IMR-90 (cell line): Measurements from ENCODE around the gene TM2D1. TPM values are rescaled to one million over a fixed set of nuclear protein-coding genes. Genes with fewer than 3 reads are reported as not detected.
"Not testable (repeated sequence)": the region's sequence is repeated elsewhere in the genome, so short reads cannot be mapped to it uniquely, and the experiment has no call there.

Experiments used
- ATAC-seq: fragments of 200-7000 bp; cut with Tn5 transposase; 2 replicates; pipeline ENCODE4 v1.9.1; 2020; ENCODE audit warnings: low read depth, mild to moderate bottlenecking, moderate library complexity
- BruUV-seq: library from RNA; stranded (reverse); fragments of 400-500 nt; replicated peaks from 2 replicates; lab custom pipeline; 2021; lab: Mats Ljungman, UMichigan
- CTCF ChIA-PET: fragments of 300-600 bp; formaldehyde crosslinking; extraction: SDS; loops from one replicate; lab custom pipeline; 2021; ENCODE audit warnings: antibody characterized with exemption; lab: Yijun Ruan, JAX
- POLR2A ChIA-PET: fragments of 300-600 bp; sonication (Branson Sonifier 250); formaldehyde crosslinking; loops from one replicate; lab custom pipeline; 2022; ENCODE audit warnings: antibody characterized with exemption; ENCODE audit not compliant: unreplicated experiment; lab: Charles Lee
- DNase-seq: peaks from one replicate; pipeline ENCODE4 v3.0.0; 2013
- H2AFZ ChIP-seq: replicated peaks from 2 replicates; pipeline ENCODE3; 2013; ENCODE audit warnings: low read length, mild to moderate bottlenecking; ENCODE audit not compliant: poor library complexity
- H2AK5ac ChIP-seq: 2 replicates; pipeline ENCODE4 v1.6.1; 2013; ENCODE audit warnings: low read depth, low read length, inconsistent platforms
- H2AK9ac ChIP-seq: replicated peaks from 2 replicates; pipeline ENCODE3; 2013; ENCODE audit warnings: mild to moderate bottlenecking, low read depth, low read length, moderate library complexity; ENCODE audit not compliant: poor library complexity
- H2BK120ac ChIP-seq: 2 replicates; pipeline ENCODE4 v1.6.1; 2013; ENCODE audit warnings: low read depth, low read length, inconsistent platforms
- H2BK15ac ChIP-seq: 3 replicates; pipeline ENCODE4 v1.6.1; 2013; ENCODE audit warnings: low read depth, low read length, inconsistent platforms
- H2BK20ac ChIP-seq: 2 replicates; pipeline ENCODE4 v1.6.1; 2013; ENCODE audit warnings: low read depth, mild to moderate bottlenecking, inconsistent platforms, low read length, moderate library complexity
- H2BK5ac ChIP-seq: 2 replicates; pipeline ENCODE4 v1.6.1; 2013; ENCODE audit warnings: mild to moderate bottlenecking, low read depth, low read length, inconsistent platforms; ENCODE audit not compliant: poor library complexity, severe bottlenecking
- H3K14ac ChIP-seq: replicated peaks from 2 replicates; pipeline ENCODE4 v1.6.1; 2013; ENCODE audit warnings: low read depth, low read length, inconsistent platforms
- H3K18ac ChIP-seq: 2 replicates; pipeline ENCODE4 v1.6.1; 2013; ENCODE audit warnings: low read depth, low read length, control low read depth
- H3K23ac ChIP-seq: 2 replicates; pipeline ENCODE4 v1.6.1; 2013; ENCODE audit warnings: low read depth, low read length, inconsistent platforms
- H3K27ac ChIP-seq: 2 replicates; pipeline ENCODE4 v1.5.1; 2013; ENCODE audit warnings: mild to moderate bottlenecking, control low read depth, low read length; ENCODE audit not compliant: insufficient read depth
- H3K27me3 ChIP-seq: 2 replicates; pipeline ENCODE4 v1.6.1; 2013; ENCODE audit warnings: low read length; ENCODE audit not compliant: control insufficient read depth, insufficient read depth
- H3K36me3 ChIP-seq: 2 replicates; pipeline ENCODE4 v1.6.1; 2013; ENCODE audit warnings: low read length, mixed read lengths; ENCODE audit not compliant: control insufficient read depth, insufficient read depth
- H3K4ac ChIP-seq: 2 replicates; pipeline ENCODE4 v1.6.1; 2013; ENCODE audit warnings: low read depth, low read length, inconsistent platforms
- H3K4me1 ChIP-seq: 2 replicates; pipeline ENCODE4 v1.6.1; 2013; ENCODE audit warnings: low read length, mixed read lengths; ENCODE audit not compliant: control insufficient read depth, insufficient read depth
- H3K4me2 ChIP-seq: 2 replicates; pipeline ENCODE4 v1.6.1; 2013; ENCODE audit warnings: low read depth, mild to moderate bottlenecking, control low read depth, low read length, moderate library complexity
- H3K4me3 ChIP-seq: 2 replicates; pipeline ENCODE4 v1.5.1; 2013; ENCODE audit warnings: low read depth, mild to moderate bottlenecking, control low read depth, low read length, moderate library complexity; ENCODE audit not compliant: insufficient read depth
- H3K56ac ChIP-seq: 2 replicates; pipeline ENCODE4 v1.6.1; 2013; ENCODE audit warnings: low read length, inconsistent platforms; ENCODE audit not compliant: insufficient read depth; ENCODE audit errors: extremely low read depth
- H3K79me1 ChIP-seq, 2 experiments: 2 replicates each; pipeline ENCODE4 v1.6.1; 2013; ENCODE audit warnings: low read length in 2 of 2, inconsistent platforms in 1 of 2, low read depth in 1 of 2
- H3K9ac ChIP-seq: 2 replicates; pipeline ENCODE4 v1.6.1; 2013; ENCODE audit warnings: low read depth, low read length, control low read depth
- H3K9me1 ChIP-seq: 2 replicates; pipeline ENCODE4 v1.6.1; 2013; ENCODE audit warnings: low read length, inconsistent platforms; ENCODE audit not compliant: insufficient read depth
- H3K9me3 ChIP-seq: 2 replicates; pipeline ENCODE4 v1.6.1; 2013; ENCODE audit warnings: low read length; ENCODE audit not compliant: control insufficient read depth, insufficient read depth
- H4K20me1 ChIP-seq: 2 replicates; pipeline ENCODE4 v1.6.1; 2013; ENCODE audit warnings: low read length, inconsistent platforms; ENCODE audit not compliant: insufficient read depth
- H4K5ac ChIP-seq: 2 replicates; pipeline ENCODE4 v1.6.1; 2013; ENCODE audit warnings: mild to moderate bottlenecking, low read depth, low read length, control low read depth
- H4K8ac ChIP-seq, 2 experiments: 2 replicates each; pipeline ENCODE4 v1.6.1; 2013; ENCODE audit warnings: low read depth in 2 of 2, low read length in 2 of 2, control low read depth in 1 of 2, inconsistent platforms in 1 of 2
- H4K91ac ChIP-seq: 2 replicates; pipeline ENCODE4 v1.6.1; 2013; ENCODE audit warnings: low read depth, low read length, inconsistent platforms; ENCODE audit not compliant: insufficient read depth
- CEBPB ChIP-seq: IDR thresholded peaks from 2 replicates; pipeline ENCODE4 v1.6.1; 2012; ENCODE audit warnings: low read depth, low read length, improper control_type of control experiment
- FOS ChIP-seq: fragments of 150-350 bp; IDR thresholded peaks from 2 replicates; pipeline ENCODE4 v1.6.1; 2016; ENCODE audit warnings: low read depth, low read length
- RFX5 ChIP-seq: IDR thresholded peaks from 2 replicates; pipeline ENCODE4 v1.8.0; 2012; ENCODE audit warnings: low read depth, mild to moderate bottlenecking, low read length, moderate library complexity
- WGBS, 2 experiments: methylation state at CpG; one replicate each; pipeline versions ENCODE4 v1.1.5 to v1.1.7; 2013; ENCODE audit warnings: missing lambda C conversion rate in 2 of 2; ENCODE audit not compliant: insufficient read length in 1 of 2; ENCODE audit errors: extremely low coverage in 2 of 2; 5-methylcytosine and 5-hydroxymethylcytosine counted together
- dilution Hi-C: fragments of 300-500 bp; cut with HindIII; formaldehyde crosslinking; loops from one replicate; pipeline ENCODE4 v1.14.3; 2018; ENCODE audit warnings: low sequenced_read_pairs; ENCODE audit not compliant: unreplicated experiment
- in situ Hi-C: fragments of 300-500 bp; cut with MboI; formaldehyde crosslinking; loops from 3 replicates; pipeline ENCODE4 v1.14.3; 2019; ENCODE audit warnings: low sequenced_read_pairs, inconsistent platforms, mixed read lengths
- intact Hi-C: fragments of 100-400 bp; cut with micrococcal nuclease; formaldehyde crosslinking; loops from 2 replicates; pipeline ENCODE4 v1.10.0; 2022
- polyA plus RNA-seq, 3 experiments: library from polyadenylated mRNA; depleted of rRNA; stranded (reverse); fragments of >200 nt; gene quantifications; 2 replicates each; pipeline ENCODE4 v1.2.3, GENCODE V29; 2012; ENCODE audit warnings: low replicate concordance in 1 of 3
- total RNA-seq: library from RNA; depleted of rRNA; stranded (reverse); fragments of >200 nt; gene quantifications from 2 replicates; pipeline ENCODE4 v1.2.3, GENCODE V29; 2012

The TM2D1 gene
- total and polyA plus RNA-seq, 2 of the 4 experiments (the other 2 are of a cell fraction) = 14.3 to 32.7 TPM

DNA sequence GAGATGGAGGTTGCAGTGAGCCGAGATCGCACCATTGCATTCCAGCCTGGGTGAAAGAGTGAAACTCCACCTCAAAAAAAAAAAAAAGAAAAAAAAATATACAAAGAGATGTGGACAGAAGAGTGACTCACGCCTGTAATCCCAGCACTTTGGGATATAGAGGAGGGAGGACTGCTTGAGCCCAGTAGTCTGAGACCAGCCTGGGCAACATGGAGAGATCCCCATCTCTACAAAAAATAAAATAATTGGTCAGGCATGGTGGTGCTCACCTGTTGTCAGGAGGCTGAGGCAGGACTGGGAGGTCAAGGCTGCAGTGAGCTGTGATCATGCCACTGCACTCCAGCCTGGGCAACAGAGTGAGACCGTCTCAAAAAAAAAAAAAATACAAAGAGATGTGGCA, 13.7 kb downstream of the TM2D1 start:
- H3K4me3 ChIP-seq, H2AK9ac ChIP-seq, H2BK15ac ChIP-seq, H4K20me1 ChIP-seq, H3K9me3 ChIP-seq, H3K14ac ChIP-seq, H4K5ac ChIP-seq, in situ Hi-C loops, H2BK20ac ChIP-seq, H3K4me2 ChIP-seq, H3K27me3 ChIP-seq, H4K91ac ChIP-seq, H3K18ac ChIP-seq, H3K4ac ChIP-seq, H2AK5ac ChIP-seq, H3K23ac ChIP-seq, H2BK120ac ChIP-seq, H3K9ac ChIP-seq, H3K27ac ChIP-seq, H3K4me1 ChIP-seq, BruUV-seq, H3K56ac ChIP-seq, dilution Hi-C loops, H3K9me1 ChIP-seq, intact Hi-C loops, H2AFZ ChIP-seq, H2BK5ac ChIP-seq, H4K8ac ChIP-seq: not testable (repeated sequence)
- TF ChIP-seq RFX5 = peak; percentile 85
- TF ChIP-seq CEBPB = 0 out of 2 replicates have a peak, but pooled peaks have one; percentile 16
- TF ChIP-seq FOS = peak; percentile 58; the same call in 1 of the 2 replicates
- H3K79me1 ChIP-seq = peaks cover 15 to 27% of the 10 kb centered on the region in 2 experiments; a peak in 3 of 4 replicates
- ChIA-PET POLR2A (interaction anchor here (0.6 kb wide), 1 partner anchor 31 kb away, joined by 5 read pairs; no protein-coding TSS in a partner anchor), CTCF (interaction anchor here (0.6 to 1.1 kb wide), 2 partner anchors 14 to 15 kb away, joined by 4 to 7 read pairs; no protein-coding TSS in a partner anchor)
- peaks cover 12% of the 10 kb centered on the region; the same call in 1 of the 2 replicates for H3K36me3 ChIP-seq
- ATAC-seq (peak; percentile 98), DNase-seq (peak; percentile 81)
- no CpG with 5 or more reads among the region's 4 CpGs for WGBS, 2 experiments
